ENCODE results near the gene IL16. TPM values are rescaled to one million over a fixed set of nuclear protein-coding genes. Genes with fewer than 3 reads are reported as not detected.

The IL16 gene
- total RNA-seq, 1 experiment from 2014 or later, result 1.8 TPM

DNA sequence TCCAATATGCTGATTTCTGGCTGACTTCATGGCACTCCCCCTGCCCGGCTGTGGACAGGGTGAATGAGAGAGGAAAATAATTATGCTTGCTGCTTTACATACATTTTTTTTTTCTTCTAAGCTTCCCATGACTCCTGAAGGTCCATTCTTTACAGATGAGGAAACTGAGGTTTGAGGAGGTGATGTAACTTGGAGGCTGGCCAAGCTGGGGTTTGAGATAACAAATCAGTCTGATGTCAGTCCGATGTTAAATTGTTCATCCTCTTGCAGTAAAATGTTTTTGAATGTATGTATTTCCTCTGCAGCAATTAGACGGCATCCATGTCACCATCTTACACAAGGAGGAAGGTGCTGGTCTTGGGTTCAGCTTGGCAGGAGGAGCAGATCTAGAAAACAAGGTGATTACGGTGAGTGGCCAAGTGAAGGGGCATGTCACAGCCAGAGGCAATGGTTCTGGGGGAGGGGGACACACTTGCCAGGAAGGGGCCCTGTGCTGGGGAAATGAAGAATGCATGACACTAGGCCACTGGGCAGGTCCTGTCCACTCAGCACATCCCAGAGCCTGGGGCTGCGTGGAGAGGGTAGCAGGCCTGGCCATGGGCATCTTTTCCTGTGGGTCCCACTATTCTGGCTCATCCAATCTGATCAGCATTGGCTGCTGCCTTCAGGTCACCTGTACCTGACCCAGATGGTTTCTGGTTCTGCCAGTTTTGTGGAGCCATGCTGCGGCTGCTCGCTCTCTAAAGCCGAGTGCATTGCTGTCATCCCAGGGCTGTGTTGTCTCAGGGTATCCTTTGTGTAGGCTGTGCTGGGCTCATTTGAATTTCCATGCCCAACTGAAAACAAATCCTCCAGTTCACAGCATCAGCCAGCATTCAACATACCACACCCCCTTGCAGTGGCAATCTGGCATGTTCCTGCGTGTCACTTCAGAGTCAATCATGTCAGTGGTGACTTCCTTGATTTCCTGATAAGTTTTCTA, 106.9 kb downstream of the IL16 start:
- ChIA-PET CTCF (interaction anchor here (0.7 kb wide), 1 partner anchor 64 kb away, joined by 3 read pairs; no protein-coding TSS in a partner anchor), POLR2A (ENCODE audit: low non-redundant PET) (no interaction called here)
- H3K36me3 ChIP-seq (ENCODE audit: insufficient read depth, low read length, poor library complexity, severe bottlenecking), result no peaks in the 10 kb centered on the region
- H3K27me3 ChIP-seq (replicated peaks; ENCODE audit: insufficient read depth, low read depth, low read length, poor library complexity), result no peaks in the 10 kb centered on the region
- H3K27ac ChIP-seq (ENCODE audit: low read depth, low read length, poor library complexity, severe bottlenecking), result no peak overlapping the region
- TF ChIP-seq EZH2 (IDR thresholded peaks at IDR 0.05; ENCODE audit: borderline replicate concordance, low read depth, low read length, poor library complexity, severe bottlenecking) (no peak), CTCF (conservative IDR thresholded peaks at IDR 0.05; ENCODE audit: low read depth, low read length) (no peak)
- no TSS peak for BruUV-seq (replicated peaks)
- intact Hi-C loops (cut with micrococcal nuclease; ENCODE audit: unreplicated experiment), result no loop called here
- no peak overlapping the region for H3K4me3 ChIP-seq (ENCODE audit: low read depth, low read length, poor library complexity, severe bottlenecking)
- no peaks in the 10 kb centered on the region for H3K4me1 ChIP-seq (ENCODE audit: insufficient read depth, low read length, poor library complexity, severe bottlenecking)
- no peaks in the 10 kb centered on the region for H3K9me3 ChIP-seq (ENCODE audit: low read depth, low read length, poor library complexity, severe bottlenecking)
- DNase-seq (ENCODE audit: low spot score), result no peak

GRCh38 chr15:81304226-81304625, 107.5 kb downstream of the IL16 start:
- ChIA-PET CTCF (no interaction called here), POLR2A (ENCODE audit: low non-redundant PET) (no interaction called here)
- BruUV-seq (replicated peaks), result no TSS peak
- H3K27me3 ChIP-seq (replicated peaks; ENCODE audit: insufficient read depth, low read depth, low read length, poor library complexity), result no peaks in the 10 kb centered on the region
- no peak for TF ChIP-seq EZH2 (IDR thresholded peaks at IDR 0.05; ENCODE audit: borderline replicate concordance, low read depth, low read length, poor library complexity, severe bottlenecking)
- no peak for TF ChIP-seq CTCF (conservative IDR thresholded peaks at IDR 0.05; ENCODE audit: low read depth, low read length)
- H3K4me3 ChIP-seq (ENCODE audit: low read depth, low read length, poor library complexity, severe bottlenecking), result no peak overlapping the region
- no peaks in the 10 kb centered on the region for H3K4me1 ChIP-seq (ENCODE audit: insufficient read depth, low read length, poor library complexity, severe bottlenecking)
- intact Hi-C loops (cut with micrococcal nuclease; ENCODE audit: unreplicated experiment), result no loop called here
- DNase-seq (ENCODE audit: low spot score), result no peak
- H3K36me3 ChIP-seq (ENCODE audit: insufficient read depth, low read length, poor library complexity, severe bottlenecking), result no peaks in the 10 kb centered on the region
- H3K27ac ChIP-seq (ENCODE audit: low read depth, low read length, poor library complexity, severe bottlenecking), result no peak overlapping the region
- no peaks in the 10 kb centered on the region for H3K9me3 ChIP-seq (ENCODE audit: low read depth, low read length, poor library complexity, severe bottlenecking)

DNA sequence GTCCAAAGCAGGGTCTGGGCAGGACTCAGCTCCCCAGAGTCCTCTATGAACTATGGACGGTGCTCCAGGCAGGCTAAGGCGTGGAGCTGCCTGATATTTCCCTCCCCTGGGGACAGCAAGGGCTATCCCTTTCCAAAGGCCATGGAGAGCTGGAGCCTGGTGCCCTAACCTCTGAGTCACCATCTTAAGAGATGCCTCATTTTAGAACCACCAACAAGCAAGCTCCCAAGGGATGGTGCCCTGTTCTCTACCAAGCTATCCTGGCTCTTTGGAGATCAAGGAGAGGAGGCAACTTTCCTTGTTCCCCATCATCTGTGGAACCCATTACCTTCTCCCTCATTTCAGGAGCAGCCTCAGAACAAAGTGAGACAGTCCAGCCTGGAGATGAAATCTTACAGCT, 111.6 kb downstream of the IL16 start:
- Histone ChIP-seq H3K27ac (ENCODE audit: low read depth, low read length, poor library complexity, severe bottlenecking) (no peak overlapping the region), H3K9me3 (ENCODE audit: low read depth, low read length, poor library complexity, severe bottlenecking) (no peaks in the 10 kb centered on the region), H3K36me3 (ENCODE audit: insufficient read depth, low read length, poor library complexity, severe bottlenecking) (no peaks in the 10 kb centered on the region), H3K27me3 (replicated peaks; ENCODE audit: insufficient read depth, low read depth, low read length, poor library complexity) (no peaks in the 10 kb centered on the region), H3K4me3 (ENCODE audit: low read depth, low read length, poor library complexity, severe bottlenecking) (no peak overlapping the region), H3K4me1 (ENCODE audit: insufficient read depth, low read length, poor library complexity, severe bottlenecking) (no peaks in the 10 kb centered on the region)
- CTCF ChIA-PET, result no interaction called here
- intact Hi-C loops (cut with micrococcal nuclease; ENCODE audit: unreplicated experiment), result no loop called here
- POLR2A ChIA-PET (ENCODE audit: low non-redundant PET), result no interaction called here
- BruUV-seq (replicated peaks), result no TSS peak
- DNase-seq (ENCODE audit: low spot score), result no peak
- no peak for TF ChIP-seq CTCF (conservative IDR thresholded peaks at IDR 0.05; ENCODE audit: low read depth, low read length)
- no peak for TF ChIP-seq EZH2 (IDR thresholded peaks at IDR 0.05; ENCODE audit: borderline replicate concordance, low read depth, low read length, poor library complexity, severe bottlenecking)
